Effector memory CD4-positive, alpha-beta T cell (primary cell): ENCODE results near the gene JAKMIP2.

Source experiments
- DNase-seq, 3 donors: peaks; one replicate each; pipeline ENCODE4 v3.0.0-alpha.2; 2020
- H3K27ac ChIP-seq: 2 replicates; pipeline ENCODE4 v1.7.0; 2013; ENCODE audit warnings: mild to moderate bottlenecking, low read length, moderate library complexity; ENCODE audit not compliant: insufficient read depth, poor library complexity, severe bottlenecking
- H3K27me3 ChIP-seq: replicated peaks from 2 replicates; pipeline ENCODE4 v1.7.0; 2013; ENCODE audit warnings: mild to moderate bottlenecking, low read length; ENCODE audit not compliant: insufficient read depth, control insufficient read depth, poor library complexity, severe bottlenecking
- H3K36me3 ChIP-seq: 2 replicates; pipeline ENCODE4 v1.7.0; 2013; ENCODE audit warnings: mild to moderate bottlenecking, low read length, moderate library complexity; ENCODE audit not compliant: control insufficient read depth, insufficient read depth
- H3K4me1 ChIP-seq: 2 replicates; pipeline ENCODE4 v1.7.0; 2013; ENCODE audit warnings: low read length, mild to moderate bottlenecking; ENCODE audit not compliant: control insufficient read depth, insufficient read depth, poor library complexity, severe bottlenecking
- H3K4me3 ChIP-seq: 2 replicates; pipeline ENCODE4 v1.7.0; 2013; ENCODE audit warnings: low read length, low read depth, mild to moderate bottlenecking; ENCODE audit not compliant: insufficient read depth, poor library complexity, severe bottlenecking
- H3K9me3 ChIP-seq: 2 replicates; pipeline ENCODE4 v1.7.0; 2013; ENCODE audit warnings: mild to moderate bottlenecking, low read length, moderate library complexity; ENCODE audit not compliant: control insufficient read depth

The JAKMIP2 gene

DNA sequence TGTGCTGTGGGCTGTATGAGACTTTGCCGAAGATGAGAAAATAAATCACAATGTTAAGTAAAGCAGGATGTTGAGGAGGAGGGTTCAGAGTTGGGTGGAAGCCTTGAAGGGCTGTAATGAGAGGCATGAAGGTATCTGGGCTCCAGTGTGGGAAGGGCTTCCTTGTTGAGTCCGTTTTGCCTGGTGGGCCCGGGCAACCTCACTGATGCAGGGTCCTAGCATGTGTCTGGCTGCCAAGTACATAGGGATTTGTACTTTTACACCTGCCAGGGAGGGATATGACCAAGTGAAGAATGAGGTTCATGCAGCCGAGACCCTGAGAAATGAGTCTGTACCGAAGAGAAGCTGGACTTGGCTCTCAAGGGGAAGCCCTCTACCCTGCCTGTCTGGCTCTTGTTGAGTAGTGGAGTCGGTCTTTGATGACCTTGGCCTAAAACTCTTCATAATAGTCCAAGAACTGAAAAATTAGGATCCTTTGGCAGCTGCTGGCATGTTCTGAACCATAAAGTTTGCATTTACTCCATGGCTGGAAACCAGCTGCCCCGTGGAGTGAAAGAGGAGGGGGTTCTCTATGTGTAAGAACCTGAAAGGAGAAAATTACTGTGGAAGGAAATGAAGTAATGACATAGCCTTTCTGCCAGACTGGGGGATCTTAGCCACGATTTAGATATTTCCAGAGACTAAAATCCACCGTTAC lies 213.7 kb downstream of the JAKMIP2 start:
- DNase-seq = no peak
- no peaks in the 10 kb centered on the region for H3K4me1 ChIP-seq
- no peaks in the 10 kb centered on the region for H3K27me3 ChIP-seq
- no peaks in the 10 kb centered on the region for H3K36me3 ChIP-seq
- no peaks in the 10 kb centered on the region for H3K9me3 ChIP-seq
- no peak overlapping the region for H3K27ac ChIP-seq
- no peak overlapping the region for H3K4me3 ChIP-seq

DNA sequence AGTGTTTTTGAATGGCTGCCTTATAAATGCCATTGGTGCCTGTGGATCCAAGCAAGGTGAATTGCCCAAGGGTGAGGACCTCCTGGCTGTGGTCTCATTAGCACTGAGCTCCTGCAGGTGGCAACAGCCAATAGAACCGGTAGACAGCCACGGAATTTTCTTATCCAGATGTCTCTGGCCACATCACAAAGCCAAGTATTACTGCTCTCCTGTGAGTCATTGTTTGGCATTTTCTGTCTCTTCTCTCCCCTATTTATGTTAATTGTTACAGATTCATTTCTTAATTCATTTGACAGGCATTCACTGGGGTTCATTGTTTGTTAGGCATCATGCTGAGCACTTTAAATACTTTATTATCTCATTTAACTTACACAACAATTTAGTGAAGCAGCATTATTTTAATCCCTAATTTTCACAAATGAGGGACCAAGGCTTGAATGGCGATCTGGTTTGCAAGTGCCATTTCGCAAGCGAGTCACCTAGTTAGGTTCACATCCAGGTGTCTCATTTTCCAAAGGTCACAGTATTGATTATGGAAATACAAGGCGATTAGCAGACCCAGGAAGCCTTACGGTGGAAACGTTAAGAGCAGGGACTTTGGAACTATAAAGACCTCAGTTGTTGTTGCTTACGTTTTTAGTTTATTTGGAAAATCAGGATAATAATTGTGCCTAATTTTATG lies 214.5 kb downstream of the JAKMIP2 start:
- Histone ChIP-seq H3K9me3 (no peaks in the 10 kb centered on the region), H3K27me3 (no peaks in the 10 kb centered on the region), H3K36me3 (no peaks in the 10 kb centered on the region), H3K4me3 (no peak overlapping the region), H3K4me1 (no peaks in the 10 kb centered on the region), H3K27ac (no peak overlapping the region)
- DNase-seq = no peak

- no peak overlapping the region for H3K4me3 ChIP-seq
- H3K27ac ChIP-seq = no peak overlapping the region
- H3K9me3 ChIP-seq = no peaks in the 10 kb centered on the region
- H3K27me3 ChIP-seq = no peaks in the 10 kb centered on the region
- H3K4me1 ChIP-seq = no peaks in the 10 kb centered on the region
- no peaks in the 10 kb centered on the region for H3K36me3 ChIP-seq
- no peak for DNase-seq
Measured at GRCh38 chr5:147565524-147565923, 217.0 kb downstream of the JAKMIP2 start.

DNA sequence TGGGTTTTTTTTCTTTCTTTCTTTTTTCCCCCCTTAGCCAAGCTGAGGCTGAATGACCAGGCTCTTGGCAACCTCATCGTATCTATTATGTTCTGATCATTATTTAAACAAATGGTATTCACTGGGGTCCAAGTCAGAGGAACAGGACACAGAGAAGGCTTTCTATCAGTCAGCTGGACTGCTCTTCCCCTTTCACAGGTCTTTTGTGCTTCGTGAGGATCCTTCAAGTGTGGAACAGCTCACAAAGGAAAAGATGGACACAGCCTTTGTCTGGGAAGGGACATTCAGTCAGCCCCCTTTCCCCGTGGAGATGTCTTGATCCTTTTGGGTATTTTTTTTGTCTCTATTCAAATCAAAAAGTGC lies 218.4 kb downstream of the JAKMIP2 start:
- Histone ChIP-seq H3K4me1 (no peaks in the 10 kb centered on the region), H3K9me3 (no peaks in the 10 kb centered on the region), H3K36me3 (no peaks in the 10 kb centered on the region), H3K27ac (no peak overlapping the region), H3K27me3 (no peaks in the 10 kb centered on the region), H3K4me3 (no peak overlapping the region)
- no peak for DNase-seq

GRCh38 chr5:147563466-147564123 lies 218.9 kb downstream of the JAKMIP2 start:
- no peaks in the 10 kb centered on the region for H3K4me1 ChIP-seq

GRCh38 chr5:147561435-147561834 lies 221.1 kb downstream of the JAKMIP2 start:
- Histone ChIP-seq H3K27me3 (no peaks in the 10 kb centered on the region), H3K4me3 (no peak overlapping the region), H3K27ac (no peak overlapping the region), H3K4me1 (no peaks in the 10 kb centered on the region), H3K9me3 (no peaks in the 10 kb centered on the region), H3K36me3 (no peaks in the 10 kb centered on the region)
- no peak for DNase-seq

More at GRCh38 chr5:147563466-147564123, 218.9 kb downstream of the JAKMIP2 start:
- Histone ChIP-seq H3K9me3 (no peaks in the 10 kb centered on the region), H3K36me3 (no peaks in the 10 kb centered on the region), H3K27me3 (no peaks in the 10 kb centered on the region), H3K4me3 (no peak overlapping the region), H3K27ac (no peak overlapping the region)
- DNase-seq = no peak

DNA sequence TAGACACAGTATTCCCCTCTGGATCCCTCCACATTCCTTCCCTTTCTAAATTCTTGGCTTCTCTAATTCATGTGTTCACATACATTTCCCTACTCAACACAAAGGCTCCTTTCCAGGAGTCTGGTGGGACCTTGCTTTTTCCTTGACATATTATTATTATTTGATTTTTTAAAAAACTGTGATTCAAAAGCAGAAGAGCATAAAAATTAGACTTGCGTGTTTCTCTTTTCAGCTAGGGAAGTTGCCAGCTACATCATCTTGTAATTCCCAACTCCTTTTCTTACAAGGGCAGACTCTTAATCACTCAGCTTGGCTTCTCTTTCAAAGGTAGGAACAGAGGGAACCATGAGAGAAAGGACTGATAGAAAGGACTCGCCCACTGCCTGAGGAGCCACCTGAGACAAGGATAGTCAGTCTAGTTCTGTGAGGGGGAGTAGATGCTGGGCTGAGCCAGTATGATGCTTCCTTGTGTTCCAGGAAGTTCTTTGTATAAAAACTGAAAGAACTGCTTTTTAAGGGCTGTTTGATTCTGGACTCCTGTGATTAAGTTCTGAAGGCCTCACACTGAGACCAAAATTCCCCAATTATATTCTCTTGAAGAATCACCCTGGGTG lies 221.7 kb downstream of the JAKMIP2 start:
- Histone ChIP-seq H3K27ac (no peak overlapping the region), H3K4me3 (no peak overlapping the region), H3K27me3 (no peaks in the 10 kb centered on the region), H3K4me1 (no peaks in the 10 kb centered on the region), H3K36me3 (no peaks in the 10 kb centered on the region), H3K9me3 (no peaks in the 10 kb centered on the region)
- no peak for DNase-seq

DNA sequence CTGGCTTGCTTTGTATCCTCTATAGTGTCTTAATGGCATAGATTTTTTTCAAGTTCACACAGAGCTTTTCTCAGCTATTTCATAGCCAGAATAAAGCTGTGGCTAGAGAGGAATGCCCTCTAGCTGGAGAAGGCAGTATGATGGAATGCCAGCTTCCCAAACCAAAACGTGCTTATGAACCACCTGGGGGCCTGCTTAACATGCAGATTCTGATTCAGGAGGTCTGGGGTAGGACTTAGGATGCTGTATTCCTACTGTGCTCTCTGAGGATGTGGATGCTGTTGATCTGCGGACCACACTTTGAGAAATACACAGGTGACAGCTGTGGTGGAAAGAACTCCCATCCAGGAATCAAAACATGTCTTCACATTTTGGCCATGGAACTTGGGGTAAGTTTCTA lies 222.8 kb downstream of the JAKMIP2 start:
- Histone ChIP-seq H3K4me3 (no peak overlapping the region), H3K9me3 (no peaks in the 10 kb centered on the region), H3K36me3 (no peaks in the 10 kb centered on the region), H3K27me3 (no peaks in the 10 kb centered on the region), H3K4me1 (no peaks in the 10 kb centered on the region), H3K27ac (no peak overlapping the region)
- no peak for DNase-seq

GRCh38 chr5:147558826-147559225 lies 223.7 kb downstream of the JAKMIP2 start:
- no peaks in the 10 kb centered on the region for H3K4me1 ChIP-seq
- no peak overlapping the region for H3K27ac ChIP-seq
- no peaks in the 10 kb centered on the region for H3K36me3 ChIP-seq
- H3K27me3 ChIP-seq = no peaks in the 10 kb centered on the region
- H3K4me3 ChIP-seq = no peak overlapping the region
- DNase-seq = no peak
- no peaks in the 10 kb centered on the region for H3K9me3 ChIP-seq
